HL-60 (cell line): ENCODE data around the gene HRG.

Experiments used
- GABPA ChIP-seq: IDR thresholded peaks from 2 replicates; pipeline ENCODE4 v1.6.1; 2012; ENCODE audit warnings: low read depth
- TF ChIP-seq, protein P1 (sequence below): IDR thresholded peaks from one replicate; pipeline ENCODE4 v1.5.1; 2011; ENCODE audit warnings: low read length, control low read depth, inconsistent platforms; ENCODE audit not compliant: insufficient read depth

DNA sequence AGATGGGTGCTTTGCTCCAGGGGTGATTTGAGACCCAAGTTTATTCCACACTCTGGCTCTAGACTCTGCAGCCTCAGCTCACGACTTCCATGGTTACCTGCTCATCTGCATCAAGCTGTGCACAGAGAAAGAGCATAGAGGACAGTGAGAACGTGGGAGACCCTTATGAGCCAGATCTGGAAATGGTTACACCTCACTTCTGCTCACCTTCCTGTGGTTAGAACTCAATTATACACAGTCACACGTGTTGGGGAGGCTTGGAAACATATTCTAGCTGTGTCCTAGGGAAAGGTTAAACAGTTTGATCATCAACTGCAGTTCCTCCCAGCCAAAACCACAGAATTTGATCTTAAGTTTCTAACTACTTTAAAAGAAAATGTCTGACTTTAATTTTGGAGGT is 23.8 kb upstream of the HRG start:
- TF ChIP-seq, protein P1, sequence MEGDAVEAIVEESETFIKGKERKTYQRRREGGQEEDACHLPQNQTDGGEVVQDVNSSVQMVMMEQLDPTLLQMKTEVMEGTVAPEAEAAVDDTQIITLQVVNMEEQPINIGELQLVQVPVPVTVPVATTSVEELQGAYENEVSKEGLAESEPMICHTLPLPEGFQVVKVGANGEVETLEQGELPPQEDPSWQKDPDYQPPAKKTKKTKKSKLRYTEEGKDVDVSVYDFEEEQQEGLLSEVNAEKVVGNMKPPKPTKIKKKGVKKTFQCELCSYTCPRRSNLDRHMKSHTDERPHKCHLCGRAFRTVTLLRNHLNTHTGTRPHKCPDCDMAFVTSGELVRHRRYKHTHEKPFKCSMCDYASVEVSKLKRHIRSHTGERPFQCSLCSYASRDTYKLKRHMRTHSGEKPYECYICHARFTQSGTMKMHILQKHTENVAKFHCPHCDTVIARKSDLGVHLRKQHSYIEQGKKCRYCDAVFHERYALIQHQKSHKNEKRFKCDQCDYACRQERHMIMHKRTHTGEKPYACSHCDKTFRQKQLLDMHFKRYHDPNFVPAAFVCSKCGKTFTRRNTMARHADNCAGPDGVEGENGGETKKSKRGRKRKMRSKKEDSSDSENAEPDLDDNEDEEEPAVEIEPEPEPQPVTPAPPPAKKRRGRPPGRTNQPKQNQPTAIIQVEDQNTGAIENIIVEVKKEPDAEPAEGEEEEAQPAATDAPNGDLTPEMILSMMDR = no peak
- TF ChIP-seq GABPA = no peak
